ENCODE results near the gene NRAP. TPM values are rescaled to one million over a fixed set of nuclear protein-coding genes. Genes with fewer than 3 reads are reported as not detected.

NRAP gene
- total and polyA plus RNA-seq, 2 experiments from 2014 or later, result not detected

DNA sequence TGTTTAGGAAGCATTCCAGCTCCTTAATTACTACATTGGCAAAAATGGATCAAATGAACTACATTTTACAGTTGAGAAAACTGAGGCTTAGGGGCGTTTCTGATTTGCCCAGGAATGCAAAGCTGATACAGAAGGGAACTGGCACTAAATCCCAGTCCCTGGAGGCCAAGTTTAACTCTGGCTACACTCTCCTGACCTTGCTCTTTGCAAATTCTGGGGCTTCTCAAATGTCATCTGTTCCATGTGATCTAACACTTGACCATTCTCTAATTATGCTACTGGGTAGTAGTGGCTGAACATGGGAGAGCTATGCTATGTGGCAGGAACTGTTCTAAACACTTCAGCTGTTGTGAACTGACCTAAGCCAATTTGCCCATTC lies 122.3 kb downstream of the NRAP start:
- Histone ChIP-seq H3F3A (replicated peaks; ENCODE audit: low read depth) (no peaks in the 10 kb centered on the region), H2AFZ (no peak overlapping the region), H3K4me3 (no peak overlapping the region), H3K4me2 (no peak overlapping the region), H4K20me1 (replicated peaks; ENCODE audit: insufficient read depth) (no peaks in the 10 kb centered on the region; the same call in 1 of the 2 replicates), H3K9me2 (ENCODE audit: insufficient read depth) (no peaks in the 10 kb centered on the region), H3K4me1 (ENCODE audit: insufficient read depth) (no peaks in the 10 kb centered on the region), H3K27me3 (ENCODE audit: insufficient read depth) (no peaks in the 10 kb centered on the region), H3K79me2 (replicated peaks; ENCODE audit: insufficient read depth) (no peaks in the 10 kb centered on the region), H3K36me3 (ENCODE audit: insufficient read depth) (no peaks in the 10 kb centered on the region), H3K27ac (ENCODE audit: low read depth) (no peak overlapping the region)
- Mint-ChIP-seq H3K27ac (no peak overlapping the region), H3K4me1 (no peaks in the 10 kb centered on the region), H3K36me3 (ENCODE audit: low read depth) (no peaks in the 10 kb centered on the region), H3K4me3 (no peak overlapping the region), H3K27me3 (ENCODE audit: insufficient read depth, low read depth, poor library complexity) (peaks cover 7% of the 10 kb centered on the region), H3K9me3 (no peaks in the 10 kb centered on the region)
- DNase-seq (ENCODE audit: low spot score) (no peak), ATAC-seq (no peak)
- TF ChIP-seq CTCF (conservative IDR thresholded peaks at IDR 0.05; ENCODE audit: low read depth in 2 of 2) (no peak), ETS1 (IDR thresholded peaks at IDR 0.05) (no peak), ZNF114 (CRISPR knock-in tag; IDR thresholded peaks at IDR 0.05) (no peak)

GRCh38 chr10:113540845-113541548 lies 122.8 kb downstream of the NRAP start:
- Histone ChIP-seq H3K4me2 (no peak overlapping the region), H3K9me2 (ENCODE audit: insufficient read depth) (no peaks in the 10 kb centered on the region), H3K79me2 (replicated peaks; ENCODE audit: insufficient read depth) (no peaks in the 10 kb centered on the region), H3F3A (replicated peaks; ENCODE audit: low read depth) (no peaks in the 10 kb centered on the region), H3K36me3 (ENCODE audit: insufficient read depth) (no peaks in the 10 kb centered on the region), H3K27me3 (ENCODE audit: insufficient read depth) (no peaks in the 10 kb centered on the region), H3K4me3 (no peak overlapping the region), H2AFZ (no peak overlapping the region), H3K27ac (ENCODE audit: low read depth) (no peak overlapping the region), H3K4me1 (ENCODE audit: insufficient read depth) (no peaks in the 10 kb centered on the region), H4K20me1 (replicated peaks; ENCODE audit: insufficient read depth) (no peaks in the 10 kb centered on the region; the same call in 1 of the 2 replicates)
- H3K36me3 Mint-ChIP-seq (ENCODE audit: low read depth), result no peaks in the 10 kb centered on the region
- ATAC-seq (no peak), DNase-seq (ENCODE audit: low spot score) (no peak)
- no peak overlapping the region for H3K4me3 Mint-ChIP-seq
- no peaks in the 10 kb centered on the region for H3K9me3 Mint-ChIP-seq
- no peak overlapping the region for H3K27ac Mint-ChIP-seq
- H3K27me3 Mint-ChIP-seq (ENCODE audit: insufficient read depth, low read depth, poor library complexity), result peaks cover 7% of the 10 kb centered on the region
- H3K4me1 Mint-ChIP-seq, result no peaks in the 10 kb centered on the region
- TF ChIP-seq, protein P1, sequence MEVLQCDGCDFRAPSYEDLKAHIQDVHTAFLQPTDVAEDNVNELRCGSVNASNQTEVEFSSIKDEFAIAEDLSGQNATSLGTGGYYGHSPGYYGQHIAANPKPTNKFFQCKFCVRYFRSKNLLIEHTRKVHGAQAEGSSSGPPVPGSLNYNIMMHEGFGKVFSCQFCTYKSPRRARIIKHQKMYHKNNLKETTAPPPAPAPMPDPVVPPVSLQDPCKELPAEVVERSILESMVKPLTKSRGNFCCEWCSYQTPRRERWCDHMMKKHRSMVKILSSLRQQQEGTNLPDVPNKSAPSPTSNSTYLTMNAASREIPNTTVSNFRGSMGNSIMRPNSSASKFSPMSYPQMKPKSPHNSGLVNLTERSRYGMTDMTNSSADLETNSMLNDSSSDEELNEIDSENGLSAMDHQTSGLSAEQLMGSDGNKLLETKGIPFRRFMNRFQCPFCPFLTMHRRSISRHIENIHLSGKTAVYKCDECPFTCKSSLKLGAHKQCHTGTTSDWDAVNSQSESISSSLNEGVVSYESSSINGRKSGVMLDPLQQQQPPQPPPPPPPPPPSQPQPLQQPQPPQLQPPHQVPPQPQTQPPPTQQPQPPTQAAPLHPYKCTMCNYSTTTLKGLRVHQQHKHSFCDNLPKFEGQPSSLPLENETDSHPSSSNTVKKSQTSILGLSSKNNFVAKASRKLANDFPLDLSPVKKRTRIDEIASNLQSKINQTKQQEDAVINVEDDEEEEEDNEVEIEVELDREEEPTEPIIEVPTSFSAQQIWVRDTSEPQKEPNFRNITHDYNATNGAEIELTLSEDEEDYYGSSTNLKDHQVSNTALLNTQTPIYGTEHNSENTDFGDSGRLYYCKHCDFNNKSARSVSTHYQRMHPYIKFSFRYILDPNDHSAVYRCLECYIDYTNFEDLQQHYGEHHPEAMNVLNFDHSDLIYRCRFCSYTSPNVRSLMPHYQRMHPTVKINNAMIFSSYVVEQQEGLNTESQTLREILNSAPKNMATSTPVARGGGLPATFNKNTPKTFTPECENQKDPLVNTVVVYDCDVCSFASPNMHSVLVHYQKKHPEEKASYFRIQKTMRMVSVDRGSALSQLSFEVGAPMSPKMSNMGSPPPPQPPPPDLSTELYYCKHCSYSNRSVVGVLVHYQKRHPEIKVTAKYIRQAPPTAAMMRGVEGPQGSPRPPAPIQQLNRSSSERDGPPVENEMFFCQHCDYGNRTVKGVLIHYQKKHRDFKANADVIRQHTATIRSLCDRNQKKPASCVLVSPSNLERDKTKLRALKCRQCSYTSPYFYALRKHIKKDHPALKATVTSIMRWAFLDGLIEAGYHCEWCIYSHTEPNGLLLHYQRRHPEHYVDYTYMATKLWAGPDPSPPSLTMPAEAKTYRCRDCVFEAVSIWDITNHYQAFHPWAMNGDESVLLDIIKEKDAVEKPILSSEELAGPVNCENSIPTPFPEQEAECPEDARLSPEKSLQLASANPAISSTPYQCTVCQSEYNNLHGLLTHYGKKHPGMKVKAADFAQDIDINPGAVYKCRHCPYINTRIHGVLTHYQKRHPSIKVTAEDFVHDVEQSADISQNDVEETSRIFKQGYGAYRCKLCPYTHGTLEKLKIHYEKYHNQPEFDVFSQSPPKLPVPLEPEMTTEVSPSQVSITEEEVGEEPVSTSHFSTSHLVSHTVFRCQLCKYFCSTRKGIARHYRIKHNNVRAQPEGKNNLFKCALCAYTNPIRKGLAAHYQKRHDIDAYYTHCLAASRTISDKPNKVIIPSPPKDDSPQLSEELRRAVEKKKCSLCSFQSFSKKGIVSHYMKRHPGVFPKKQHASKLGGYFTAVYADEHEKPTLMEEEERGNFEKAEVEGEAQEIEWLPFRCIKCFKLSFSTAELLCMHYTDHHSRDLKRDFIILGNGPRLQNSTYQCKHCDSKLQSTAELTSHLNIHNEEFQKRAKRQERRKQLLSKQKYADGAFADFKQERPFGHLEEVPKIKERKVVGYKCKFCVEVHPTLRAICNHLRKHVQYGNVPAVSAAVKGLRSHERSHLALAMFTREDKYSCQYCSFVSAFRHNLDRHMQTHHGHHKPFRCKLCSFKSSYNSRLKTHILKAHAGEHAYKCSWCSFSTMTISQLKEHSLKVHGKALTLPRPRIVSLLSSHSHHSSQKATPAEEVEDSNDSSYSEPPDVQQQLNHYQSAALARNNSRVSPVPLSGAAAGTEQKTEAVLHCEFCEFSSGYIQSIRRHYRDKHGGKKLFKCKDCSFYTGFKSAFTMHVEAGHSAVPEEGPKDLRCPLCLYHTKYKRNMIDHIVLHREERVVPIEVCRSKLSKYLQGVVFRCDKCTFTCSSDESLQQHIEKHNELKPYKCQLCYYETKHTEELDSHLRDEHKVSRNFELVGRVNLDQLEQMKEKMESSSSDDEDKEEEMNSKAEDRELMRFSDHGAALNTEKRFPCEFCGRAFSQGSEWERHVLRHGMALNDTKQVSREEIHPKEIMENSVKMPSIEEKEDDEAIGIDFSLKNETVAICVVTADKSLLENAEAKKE (CRISPR knock-in tag; IDR thresholded peaks at IDR 0.05), result no peak
- TF ChIP-seq CTCF (conservative IDR thresholded peaks at IDR 0.05; ENCODE audit: low read depth in 2 of 2) (no peak), ETS1 (IDR thresholded peaks at IDR 0.05) (no peak), POLR2AphosphoS5 (IDR thresholded peaks at IDR 0.05; ENCODE audit: low read depth) (no peak), EZH2 (IDR thresholded peaks at IDR 0.05; ENCODE audit: low read depth, unreplicated experiment) (no peak), CREB1 (CRISPR knock-in tag; IDR thresholded peaks at IDR 0.05; ENCODE audit: low read depth) (no peak), JUNB (IDR thresholded peaks at IDR 0.05; ENCODE audit: unreplicated experiment) (no peak)

Data from GM23338 (cell line).